NCI-H1417 (cell line): ENCODE measurements around the gene PALLD.

Experiments
- DNase-seq, 3 experiments: peaks; one replicate each; lab custom pipeline; 2025; lab: John Stamatoyannopoulos, UW

PALLD gene

GRCh38 chr4:168874083-168874482 is 377.2 kb downstream of the PALLD start:
- DNase-seq, result no peak

GRCh38 chr4:168876106-168876505 is 379.3 kb downstream of the PALLD start:
- DNase-seq, result no peak

- no peak for DNase-seq
Observed at GRCh38 chr4:168877511-168878491, 380.9 kb downstream of the PALLD start.

DNA sequence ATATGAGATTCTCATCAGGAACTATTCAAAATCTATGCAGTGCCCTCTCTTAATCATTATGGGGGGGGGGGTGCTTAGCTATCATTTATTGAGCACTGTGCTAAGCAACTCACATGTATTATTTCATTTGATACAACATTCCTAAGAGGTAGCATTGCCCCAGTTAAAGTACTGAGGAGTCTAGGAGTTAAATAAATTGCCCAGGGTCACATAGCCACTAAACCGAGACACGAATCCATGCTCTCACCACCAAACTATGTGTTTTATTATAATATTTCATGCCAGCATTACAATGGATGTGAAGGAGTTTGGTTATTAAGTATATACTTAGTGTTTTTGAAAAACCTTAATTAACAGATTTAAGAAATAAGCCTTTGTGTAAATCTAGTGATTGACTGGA is 381.8 kb downstream of the PALLD start:
- no peak for DNase-seq

DNA sequence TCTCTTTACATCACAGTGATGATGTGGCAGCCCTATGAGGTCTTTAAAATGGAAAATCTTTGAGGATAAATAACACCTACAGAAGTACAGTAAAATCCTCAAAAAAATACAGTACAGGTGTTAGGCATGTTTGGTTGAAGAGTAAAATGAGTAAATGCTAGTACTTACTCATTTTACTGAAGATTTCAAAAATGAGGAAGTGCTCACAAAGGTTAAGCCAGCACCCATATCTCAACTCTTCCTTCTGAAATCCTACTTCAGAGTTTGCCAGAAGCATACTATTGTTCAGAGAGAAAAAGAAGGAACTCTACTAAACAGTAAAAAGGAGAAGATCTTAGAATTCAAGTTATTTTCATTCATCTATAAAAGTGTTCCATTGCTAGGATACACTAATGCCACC is 382.3 kb downstream of the PALLD start:
- DNase-seq, result no peak

- no peak for DNase-seq
Observed at GRCh38 chr4:168880072-168880675, 383.3 kb downstream of the PALLD start.

- DNase-seq, result no peak
Observed at GRCh38 chr4:168880811-168881595, 384.2 kb downstream of the PALLD start.

DNA sequence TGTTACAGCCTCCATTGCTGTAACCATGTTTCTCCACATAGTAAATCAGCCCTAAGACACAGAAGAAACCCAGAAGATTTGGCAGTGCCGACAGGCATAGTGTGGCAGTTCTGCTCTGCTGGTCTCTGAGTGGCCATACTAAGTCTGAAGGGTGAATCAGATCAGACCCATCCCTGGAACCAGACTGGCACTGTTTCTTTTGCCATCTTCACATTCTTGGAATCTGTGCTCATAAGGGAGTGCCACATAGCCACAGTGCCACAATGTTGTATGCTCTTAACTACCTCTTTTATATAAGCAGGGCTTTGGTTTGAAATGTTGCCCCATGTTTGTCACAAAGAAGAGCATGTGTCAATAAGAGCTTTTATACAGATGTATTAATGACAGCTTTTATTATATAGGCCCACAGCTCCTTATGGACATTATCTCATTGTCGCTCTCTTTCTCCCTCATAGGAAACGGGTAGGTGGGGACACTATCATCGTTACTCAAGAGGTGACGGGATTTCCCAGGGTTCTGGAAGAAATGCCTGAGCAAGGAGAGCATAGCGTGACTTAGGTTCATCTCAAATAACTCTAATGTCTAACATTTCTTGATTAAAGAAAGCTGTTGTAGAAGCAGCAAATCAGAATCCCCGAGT is 385.0 kb downstream of the PALLD start:
- no peak for DNase-seq

- no peak for DNase-seq
Observed at GRCh38 chr4:168882650-168883233, 385.9 kb downstream of the PALLD start.

DNA sequence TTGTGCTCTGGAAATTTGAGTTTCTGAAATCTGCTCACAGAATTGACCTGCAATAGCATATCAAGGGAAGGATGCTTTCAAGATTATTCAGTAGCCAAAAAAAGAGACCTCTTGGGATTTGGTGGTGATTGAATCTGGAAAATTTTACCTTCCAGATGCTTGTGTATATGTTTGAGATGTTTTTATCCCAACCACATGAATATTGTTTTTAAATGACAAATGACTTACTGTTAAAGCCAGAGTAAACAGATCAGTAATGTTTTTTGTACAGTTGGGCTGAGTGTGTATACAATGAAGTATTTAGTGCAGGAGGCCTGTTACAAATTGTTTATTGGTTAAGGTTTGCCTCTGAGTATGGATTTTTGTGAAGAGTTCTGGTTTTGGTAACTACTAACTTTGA is 386.7 kb downstream of the PALLD start:
- no peak for DNase-seq

- DNase-seq, result no peak
Observed at GRCh38 chr4:168884251-168885124, 387.6 kb downstream of the PALLD start.

- DNase-seq, result no peak
Observed at GRCh38 chr4:168885400-168885799, 388.5 kb downstream of the PALLD start.

GRCh38 chr4:168886351-168886750 is 389.5 kb downstream of the PALLD start:
- DNase-seq, result no peak

GRCh38 chr4:168887809-168888208 is 391.0 kb downstream of the PALLD start:
- DNase-seq, result no peak

GRCh38 chr4:168888715-168889215 is 391.9 kb downstream of the PALLD start:
- DNase-seq, result no peak

- no peak for DNase-seq
Observed at GRCh38 chr4:168891086-168891485, 394.2 kb downstream of the PALLD start.

- DNase-seq, result no peak
Observed at GRCh38 chr4:168891688-168892087, 394.8 kb downstream of the PALLD start.

- DNase-seq, result no peak
Observed at GRCh38 chr4:168892475-168892874, 395.6 kb downstream of the PALLD start.

DNA sequence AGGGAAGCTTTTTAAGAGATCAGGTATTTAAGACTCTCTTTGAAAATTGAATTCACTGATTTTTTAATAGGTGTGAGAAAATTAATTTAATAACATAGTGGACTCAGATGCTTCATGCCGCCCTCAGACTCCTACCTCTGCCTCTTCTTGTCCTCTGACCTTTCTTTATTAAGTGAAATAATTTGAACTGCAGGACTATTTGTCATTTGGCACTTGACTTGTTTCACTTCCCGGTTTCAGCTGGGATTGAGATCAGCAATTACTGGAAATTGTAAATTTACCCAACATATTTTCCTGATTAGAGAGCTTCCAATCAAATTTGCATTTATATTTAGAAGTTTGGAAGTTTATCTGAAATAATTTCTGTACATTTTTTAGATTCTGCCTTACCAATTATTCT is 396.4 kb downstream of the PALLD start:
- DNase-seq, result peak in 1 of 3 experiments; percentile 5

DNA sequence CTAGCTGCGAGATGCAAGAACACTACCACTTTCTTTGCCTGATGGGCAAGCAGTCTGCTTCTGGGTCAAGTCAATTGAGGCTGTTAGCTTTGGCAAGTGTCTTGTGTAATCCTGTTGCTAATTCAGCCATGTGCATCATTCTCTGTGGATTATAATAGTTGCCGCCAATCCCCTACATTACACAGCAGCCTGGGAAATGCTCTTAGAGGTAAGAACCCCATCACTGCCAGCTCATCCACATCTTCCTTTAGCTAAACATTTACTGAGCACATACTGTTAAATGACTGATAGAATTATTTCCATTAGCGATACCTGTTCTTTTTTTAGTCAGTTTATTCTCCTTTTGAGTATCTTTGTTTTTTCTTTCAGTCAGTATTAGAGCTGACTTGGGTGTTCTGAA is 397.0 kb downstream of the PALLD start:
- DNase-seq, result no peak
